Measurements from ENCODE around the gene VGLL1.

Gene VGLL1

GRCh38 chrX:136531951-136532350, at the start of gene VGLL1:
Gene VGLL1, plus strand, starts transcription at chrX:136532215. Its CDS starts 3,806 bp downstream, at chrX:136536021.
- H3K9ac ChIP-seq (ENCODE audit: low read depth, low read length): no peak within 1 kb of the TSS
- H3K9me3 ChIP-seq (ENCODE audit: control insufficient read depth, insufficient read depth, low read length): no peaks in the 10 kb centered on the region
- no peaks in the 10 kb centered on the region for H3K4me1 ChIP-seq (ENCODE audit: insufficient read depth, low read length)
- no peaks in the 10 kb centered on the region for H3K36me3 ChIP-seq (ENCODE audit: insufficient read depth, low read length)

- Histone ChIP-seq H3K36me3 (ENCODE audit: insufficient read depth, low read length) (no peaks in the 10 kb centered on the region), H3K9me3 (ENCODE audit: control insufficient read depth, insufficient read depth, low read length) (no peaks in the 10 kb centered on the region), H3K9ac (ENCODE audit: low read depth, low read length) (no peak within 1 kb of the TSS), H3K4me1 (ENCODE audit: insufficient read depth, low read length) (no peaks in the 10 kb centered on the region; the same call in 1 of the 2 replicates)
Measured at GRCh38 chrX:136487647-136488046, 44.4 kb upstream of the VGLL1 start, which contains the start of gene BRS3. Gene BRS3, plus strand, starts transcription at chrX:136487947. Its CDS starts 168 bp downstream, at chrX:136488115.

- no peaks in the 10 kb centered on the region; the same call in 1 of the 2 replicates for H3K4me1 ChIP-seq (ENCODE audit: insufficient read depth, low read length)
- H3K9ac ChIP-seq (ENCODE audit: low read depth, low read length): no peak overlapping the region
- H3K36me3 ChIP-seq (ENCODE audit: insufficient read depth, low read length): no peaks in the 10 kb centered on the region
- H3K9me3 ChIP-seq (ENCODE audit: control insufficient read depth, insufficient read depth, low read length): no peaks in the 10 kb centered on the region
Measured at GRCh38 chrX:136488706-136489105, 43.3 kb upstream of the VGLL1 start.

- Histone ChIP-seq H3K4me1 (ENCODE audit: insufficient read depth, low read length) (no peaks in the 10 kb centered on the region; the same call in 1 of the 2 replicates), H3K9me3 (ENCODE audit: control insufficient read depth, insufficient read depth, low read length) (no peaks in the 10 kb centered on the region), H3K9ac (ENCODE audit: low read depth, low read length) (no peak overlapping the region), H3K36me3 (ENCODE audit: insufficient read depth, low read length) (no peaks in the 10 kb centered on the region)
Measured at GRCh38 chrX:136491832-136492231, 40.2 kb upstream of the VGLL1 start.

GRCh38 chrX:136493011-136493410, 39.0 kb upstream of the VGLL1 start:
- Histone ChIP-seq H3K9me3 (ENCODE audit: control insufficient read depth, insufficient read depth, low read length) (no peaks in the 10 kb centered on the region), H3K36me3 (ENCODE audit: insufficient read depth, low read length) (no peaks in the 10 kb centered on the region), H3K4me1 (ENCODE audit: insufficient read depth, low read length) (no peaks in the 10 kb centered on the region; the same call in 1 of the 2 replicates), H3K9ac (ENCODE audit: low read depth, low read length) (no peak overlapping the region)

GRCh38 chrX:136495043-136495442, 37.0 kb upstream of the VGLL1 start:
- Histone ChIP-seq H3K9ac (ENCODE audit: low read depth, low read length) (no peak overlapping the region), H3K36me3 (ENCODE audit: insufficient read depth, low read length) (no peaks in the 10 kb centered on the region), H3K4me1 (ENCODE audit: insufficient read depth, low read length) (no peaks in the 10 kb centered on the region; the same call in 1 of the 2 replicates), H3K9me3 (ENCODE audit: control insufficient read depth, insufficient read depth, low read length) (no peaks in the 10 kb centered on the region)

- no peaks in the 10 kb centered on the region; the same call in 1 of the 2 replicates for H3K4me1 ChIP-seq (ENCODE audit: insufficient read depth, low read length)
- H3K9me3 ChIP-seq (ENCODE audit: control insufficient read depth, insufficient read depth, low read length): no peaks in the 10 kb centered on the region
- no peaks in the 10 kb centered on the region for H3K36me3 ChIP-seq (ENCODE audit: insufficient read depth, low read length)
- H3K9ac ChIP-seq (ENCODE audit: low read depth, low read length): peak overlapping the region; percentile 65
Measured at GRCh38 chrX:136496186-136496763, 35.7 kb upstream of the VGLL1 start.

- Histone ChIP-seq H3K36me3 (ENCODE audit: insufficient read depth, low read length) (no peaks in the 10 kb centered on the region), H3K9me3 (ENCODE audit: control insufficient read depth, insufficient read depth, low read length) (no peaks in the 10 kb centered on the region), H3K9ac (ENCODE audit: low read depth, low read length) (peak overlapping the region; percentile 65)
Measured at GRCh38 chrX:136496764-136497555, 35.1 kb upstream of the VGLL1 start.

GRCh38 chrX:136497556-136498052, 34.4 kb upstream of the VGLL1 start, which contains the start of gene HTATSF1:
Gene HTATSF1, plus strand, starts transcription at chrX:136497592. Its CDS starts 93 bp downstream, at chrX:136497685.
- Histone ChIP-seq H3K36me3 (ENCODE audit: insufficient read depth, low read length) (no peaks in the 10 kb centered on the region), H3K4me1 (ENCODE audit: insufficient read depth, low read length) (no peaks in the 10 kb centered on the region), H3K9ac (ENCODE audit: low read depth, low read length) (peak within 1 kb of the TSS; percentile 65), H3K9me3 (ENCODE audit: control insufficient read depth, insufficient read depth, low read length) (no peaks in the 10 kb centered on the region)

More at GRCh38 chrX:136496764-136497555, 35.1 kb upstream of the VGLL1 start:
- no peaks in the 10 kb centered on the region for H3K4me1 ChIP-seq (ENCODE audit: insufficient read depth, low read length)

- H3K4me1 ChIP-seq (ENCODE audit: insufficient read depth, low read length): no peaks in the 10 kb centered on the region
- H3K9ac ChIP-seq (ENCODE audit: low read depth, low read length): no peak overlapping the region
- no peaks in the 10 kb centered on the region for H3K9me3 ChIP-seq (ENCODE audit: control insufficient read depth, insufficient read depth, low read length)
- no peaks in the 10 kb centered on the region for H3K36me3 ChIP-seq (ENCODE audit: insufficient read depth, low read length)
Measured at GRCh38 chrX:136519069-136519468, 12.9 kb upstream of the VGLL1 start.

- no peaks in the 10 kb centered on the region for H3K9me3 ChIP-seq (ENCODE audit: control insufficient read depth, insufficient read depth, low read length)
- no peaks in the 10 kb centered on the region for H3K4me1 ChIP-seq (ENCODE audit: insufficient read depth, low read length)
- no peak overlapping the region for H3K9ac ChIP-seq (ENCODE audit: low read depth, low read length)
- no peaks in the 10 kb centered on the region for H3K36me3 ChIP-seq (ENCODE audit: insufficient read depth, low read length)
Measured at GRCh38 chrX:136523770-136524169, 8.2 kb upstream of the VGLL1 start.

- no peaks in the 10 kb centered on the region for H3K9me3 ChIP-seq (ENCODE audit: control insufficient read depth, insufficient read depth, low read length)
- no peaks in the 10 kb centered on the region for H3K36me3 ChIP-seq (ENCODE audit: insufficient read depth, low read length)
- H3K9ac ChIP-seq (ENCODE audit: low read depth, low read length): no peak overlapping the region
- no peaks in the 10 kb centered on the region for H3K4me1 ChIP-seq (ENCODE audit: insufficient read depth, low read length)
Measured at GRCh38 chrX:136525738-136526606, 6.0 kb upstream of the VGLL1 start.

- no peaks in the 10 kb centered on the region for H3K4me1 ChIP-seq (ENCODE audit: insufficient read depth, low read length)
- no peak overlapping the region for H3K9ac ChIP-seq (ENCODE audit: low read depth, low read length)
- H3K36me3 ChIP-seq (ENCODE audit: insufficient read depth, low read length): no peaks in the 10 kb centered on the region
- H3K9me3 ChIP-seq (ENCODE audit: control insufficient read depth, insufficient read depth, low read length): no peaks in the 10 kb centered on the region
Measured at GRCh38 chrX:136528645-136529315, 3.2 kb upstream of the VGLL1 start.

All from ES-I3 (cell line).